Fibroblast of lung (primary cell): ENCODE data around the gene ZSCAN26. TPM values are rescaled to one million over a fixed set of nuclear protein-coding genes. Genes with fewer than 3 reads are reported as not detected.

ENCODE experiments used
- DNase-seq, 2 donors: peaks; one replicate each; pipeline versions ENCODE4 v3.0.0 to v3.0.0-alpha.2; 2010; ENCODE audit warnings: low read depth in 2 of 2
- H2AFZ ChIP-seq: 2 replicates; pipeline ENCODE4 v1.5.1; 2012; ENCODE audit warnings: low read length, control low read depth, inconsistent platforms
- H3K27ac ChIP-seq: 2 replicates; pipeline ENCODE4 v1.5.1; 2011; ENCODE audit warnings: low read length, control low read depth; ENCODE audit not compliant: insufficient read depth
- H3K27me3 ChIP-seq: 2 replicates; pipeline ENCODE4 v1.5.1; 2011; ENCODE audit warnings: mild to moderate bottlenecking, low read length; ENCODE audit not compliant: control insufficient read depth, insufficient read depth
- H3K36me3 ChIP-seq: 2 replicates; pipeline ENCODE4 v1.5.1; 2011; ENCODE audit warnings: low read length; ENCODE audit not compliant: control insufficient read depth, insufficient read depth
- H3K4me1 ChIP-seq: 2 replicates; pipeline ENCODE4 v1.5.1; 2011; ENCODE audit warnings: low read length; ENCODE audit not compliant: control insufficient read depth, insufficient read depth; ENCODE audit errors: extremely low read depth
- H3K4me2 ChIP-seq: 2 replicates; pipeline ENCODE4 v1.5.1; 2011; ENCODE audit warnings: low read length, control low read depth; ENCODE audit not compliant: insufficient read depth; ENCODE audit errors: extremely low read depth
- H3K4me3 ChIP-seq, 4 experiments: fragments of 200-600 bp in 1 of 4; sonication (generic) in 1 of 4; replicated peaks in 1 of 4; 2 replicates each; pipeline ENCODE4 v1.5.1; 2011 to 2016; ENCODE audit warnings: low read length in 4 of 4, low read depth in 3 of 4, mild to moderate bottlenecking in 3 of 4, control low read depth in 2 of 4, inconsistent platforms in 1 of 4, mixed read lengths in 1 of 4; ENCODE audit not compliant: insufficient read depth in 1 of 4; ENCODE audit errors: control extremely low read depth in 1 of 4
- H3K79me2 ChIP-seq: 2 replicates; pipeline ENCODE4 v1.5.1; 2012; ENCODE audit warnings: mild to moderate bottlenecking, low read length, inconsistent platforms; ENCODE audit not compliant: control insufficient read depth, insufficient read depth
- H3K9ac ChIP-seq: 2 replicates; pipeline ENCODE4 v1.5.1; 2011; ENCODE audit warnings: mild to moderate bottlenecking, low read length, control low read depth; ENCODE audit not compliant: insufficient read depth
- H3K9me3 ChIP-seq: 2 replicates; pipeline ENCODE4 v1.5.1; 2012; ENCODE audit warnings: low read depth, low read length; ENCODE audit not compliant: control insufficient read depth, insufficient read depth
- H4K20me1 ChIP-seq: 2 replicates; pipeline ENCODE4 v1.5.1; 2011; ENCODE audit warnings: low read length; ENCODE audit not compliant: control insufficient read depth, insufficient read depth; ENCODE audit errors: extremely low read depth
- CTCF ChIP-seq, 2 donors: IDR thresholded peaks in 1 of 2; conservative IDR thresholded peaks in 1 of 2; 1 replicate in 1 of 2; 2 replicates in 1 of 2; pipeline ENCODE4 v1.5.1; 2011 to 2012; ENCODE audit warnings: low read length in 2 of 2, control low read depth in 1 of 2, inconsistent platforms in 1 of 2, low read depth in 1 of 2, mild to moderate bottlenecking in 1 of 2
- EZH2 ChIP-seq: IDR thresholded peaks from 2 replicates; pipeline ENCODE4 v1.5.1; 2012; ENCODE audit warnings: low read length, control low read depth, mild to moderate bottlenecking; ENCODE audit errors: missing control alignments
- polyA plus RNA-seq, 2 donors: library from polyadenylated mRNA; depleted of rRNA in 1 of 2; stranded (reverse) in 1 of 2; unstranded in 1 of 2; fragments of >200 nt; gene quantifications; 2 replicates each; pipeline ENCODE4 v1.2.1, GENCODE V29; 2011 to 2012; ENCODE audit warnings: missing spikeins in 1 of 2
- total RNA-seq: library from RNA; depleted of rRNA; stranded (reverse); fragments of >200 nt; gene quantifications from 2 replicates; pipeline ENCODE4 v1.2.1, GENCODE V29; 2014

ZSCAN26 gene
- total and polyA plus RNA-seq, 2 donors (not counting 1 experiment from before 2014, with no cell fraction given), result 16.6 to 23.9 TPM

- Histone ChIP-seq H4K20me1 (no peaks in the 10 kb centered on the region), H3K27me3 (no peaks in the 10 kb centered on the region), H3K27ac (no peak overlapping the region), H3K36me3 (no peaks in the 10 kb centered on the region), H3K4me3 (no peak overlapping the region), H3K4me2 (no peak overlapping the region), H3K4me1 (peaks cover 4% of the 10 kb centered on the region), H3K79me2 (no peaks in the 10 kb centered on the region), H3K9me3 (no peaks in the 10 kb centered on the region), H3K9ac (no peak overlapping the region), H2AFZ (peak overlapping the region; percentile 55)
- DNase-seq, result peak in 1 of 2 donors; percentile 47
- no peak for TF ChIP-seq CTCF (conservative IDR thresholded peaks at IDR 0.05 in 1 of 2, IDR thresholded peaks at IDR 0.05 in 1 of 2; ENCODE audit: low read depth in 1 of 2, low read length in 2 of 2)
- TF ChIP-seq EZH2, result no peak
Observed at GRCh38 chr6:28220257-28221133, 46.4 kb upstream of the ZSCAN26 start.

DNA sequence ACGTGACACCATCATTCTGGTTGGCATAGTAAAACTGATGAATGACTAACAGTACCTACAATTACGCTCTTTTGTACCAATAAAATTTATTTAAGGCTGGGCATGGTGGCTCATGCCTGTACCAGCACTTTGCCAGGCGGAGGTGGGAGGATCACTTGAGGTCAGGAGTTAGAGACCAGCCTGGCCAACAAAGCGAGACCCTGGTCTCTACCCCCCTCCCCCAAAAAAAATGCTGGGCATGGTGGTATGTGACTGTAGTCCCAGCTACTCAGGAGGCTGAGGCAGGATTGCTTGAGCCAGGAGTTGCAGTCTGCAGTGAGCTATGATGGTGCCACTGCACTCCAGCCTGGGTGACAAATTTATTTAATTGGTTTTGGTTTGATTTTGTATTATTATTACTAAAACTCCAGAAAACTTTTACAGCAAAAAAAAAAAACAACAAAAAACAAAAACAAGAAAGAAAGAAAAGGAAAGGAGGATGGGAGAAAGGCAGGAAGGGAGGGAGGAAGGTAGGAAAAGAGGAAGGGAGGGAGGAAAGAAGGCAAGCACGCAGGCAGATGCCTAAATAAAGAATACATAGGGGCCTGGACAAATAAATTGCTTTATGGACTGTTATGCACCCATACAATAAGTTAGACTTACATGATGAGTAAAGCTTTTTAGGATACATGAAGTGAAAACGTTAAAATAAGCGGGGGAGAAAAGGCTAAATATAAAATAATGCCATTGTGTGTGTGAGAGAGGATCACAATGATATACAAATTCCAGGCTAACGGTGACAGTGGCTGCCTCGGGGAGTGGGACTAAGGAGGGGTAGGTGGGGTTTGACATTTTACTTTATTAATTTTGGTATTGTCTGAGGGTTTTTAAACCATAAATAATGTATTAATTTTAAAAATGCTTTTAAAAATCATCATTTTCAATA, 42.5 kb upstream of the ZSCAN26 start:
- Histone ChIP-seq H3K9me3 (no peaks in the 10 kb centered on the region), H3K4me2 (peak overlapping the region; percentile 86), H2AFZ (peak overlapping the region; percentile 90), H3K9ac (peak overlapping the region; percentile 69), H3K79me2 (peaks cover 11% of the 10 kb centered on the region), H3K4me1 (peaks cover 2% of the 10 kb centered on the region), H3K27me3 (no peaks in the 10 kb centered on the region), H4K20me1 (no peaks in the 10 kb centered on the region), H3K27ac (peak overlapping the region; percentile 69), H3K4me3 (peak overlapping the region; percentile 71 to 93 (median 80)), H3K36me3 (peaks cover 11% of the 10 kb centered on the region)
- no peak for DNase-seq
- no peak for TF ChIP-seq CTCF (conservative IDR thresholded peaks at IDR 0.05 in 1 of 2, IDR thresholded peaks at IDR 0.05 in 1 of 2; ENCODE audit: low read depth in 1 of 2, low read length in 2 of 2)
- TF ChIP-seq EZH2, result no peak
